HG03460 (cell line): ENCODE measurements around the gene C22orf39.

ENCODE experiments used
- ATAC-seq: cut with Tn5 transposase; IDR thresholded peaks from one replicate; pipeline ENCODE4 v1.9.1; 2021; ENCODE audit not compliant: unreplicated experiment

Gene C22orf39

DNA sequence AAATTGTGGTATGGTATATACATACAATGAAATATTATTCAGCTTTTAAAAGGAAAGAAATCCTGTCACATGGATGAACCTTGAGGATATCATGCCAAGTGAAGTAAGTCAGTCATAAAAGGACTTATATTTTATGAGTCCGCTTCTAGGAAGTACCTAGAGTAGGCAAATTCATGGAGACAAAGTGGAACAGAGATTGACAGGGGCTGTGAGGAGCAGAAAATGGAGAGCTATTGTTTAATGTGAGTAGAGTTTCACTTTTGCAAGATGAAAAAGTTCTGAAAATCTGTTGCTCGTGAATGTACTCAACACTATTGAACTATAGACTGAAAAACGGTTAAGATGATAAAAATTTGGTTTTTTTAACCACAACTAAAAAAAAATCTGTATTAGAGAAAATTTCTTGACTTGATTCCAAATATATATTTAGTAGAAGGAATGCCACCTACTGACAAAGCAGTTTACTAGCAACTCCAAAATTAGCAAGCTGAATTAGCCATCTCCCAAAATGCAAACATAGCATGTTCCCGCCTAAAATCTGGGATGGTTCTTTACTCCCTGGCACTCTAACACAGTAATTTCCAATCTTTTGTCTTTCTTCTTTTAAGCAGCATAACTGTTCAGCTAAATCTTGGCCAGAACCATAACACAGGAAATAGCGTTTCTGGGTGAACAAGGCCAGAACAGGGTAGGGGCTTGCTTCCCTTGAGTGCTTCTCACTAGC, 30.0 kb upstream of the C22orf39 start:
- ATAC-seq: no peak

DNA sequence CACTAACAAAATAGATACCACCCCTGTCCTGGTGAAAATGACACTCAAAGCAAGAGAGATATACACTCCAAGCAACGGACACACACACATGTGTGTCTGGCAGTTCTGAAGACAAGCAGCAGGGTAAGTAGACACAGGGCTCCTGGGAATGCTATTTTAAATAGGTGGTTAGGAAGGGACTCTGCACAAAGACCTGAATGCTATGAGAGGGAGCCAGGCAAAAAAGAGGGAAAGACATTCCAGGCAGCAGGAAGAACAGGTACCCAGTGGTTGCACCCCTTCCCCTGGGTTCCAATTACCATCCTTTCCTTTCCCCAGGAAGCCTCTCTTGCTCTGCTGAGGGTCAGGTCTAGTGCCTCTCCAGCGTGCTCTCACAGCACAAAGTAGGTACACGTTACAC, 28.5 kb upstream of the C22orf39 start:
- ATAC-seq: no peak

DNA sequence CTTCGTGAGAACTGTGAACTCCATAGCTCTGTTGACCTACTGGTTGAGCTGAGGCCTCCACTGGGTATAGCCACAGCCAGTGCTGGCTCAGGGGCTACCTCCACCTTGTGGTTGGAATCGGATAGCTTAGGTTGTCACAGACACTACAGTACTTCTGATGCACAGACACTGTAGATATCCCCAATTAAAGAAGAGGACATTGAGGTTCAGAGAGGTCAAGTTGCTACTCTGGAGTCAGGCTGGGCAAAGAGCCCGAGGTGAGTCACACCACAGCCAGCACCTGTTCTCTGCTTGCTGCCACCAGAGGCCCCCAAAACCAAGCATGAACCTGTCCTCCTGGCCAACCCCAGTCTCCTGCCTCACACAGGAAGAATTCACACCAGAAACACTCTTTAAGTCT, 26.1 kb upstream of the C22orf39 start:
- no peak for ATAC-seq

DNA sequence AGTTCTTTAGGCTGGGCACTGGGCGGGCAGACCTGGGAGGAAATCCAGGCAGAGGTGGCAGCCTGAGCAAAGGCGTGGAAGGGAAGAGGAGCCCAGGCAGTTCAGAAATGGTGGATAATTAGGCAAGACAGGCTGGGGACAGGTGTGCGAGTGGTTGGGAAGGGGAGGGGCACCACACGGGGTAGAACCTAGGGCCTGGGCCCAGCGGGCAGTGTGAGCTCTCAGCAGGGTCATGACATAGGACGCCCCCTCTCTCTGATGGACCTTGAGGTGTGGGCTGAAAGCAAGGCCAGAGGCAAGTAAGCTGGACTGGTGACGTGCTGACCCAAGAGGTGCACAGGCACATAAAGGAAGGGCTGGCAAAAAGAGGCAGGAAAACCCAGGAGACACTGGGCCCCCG, 24.7 kb upstream of the C22orf39 start:
- no peak for ATAC-seq

DNA sequence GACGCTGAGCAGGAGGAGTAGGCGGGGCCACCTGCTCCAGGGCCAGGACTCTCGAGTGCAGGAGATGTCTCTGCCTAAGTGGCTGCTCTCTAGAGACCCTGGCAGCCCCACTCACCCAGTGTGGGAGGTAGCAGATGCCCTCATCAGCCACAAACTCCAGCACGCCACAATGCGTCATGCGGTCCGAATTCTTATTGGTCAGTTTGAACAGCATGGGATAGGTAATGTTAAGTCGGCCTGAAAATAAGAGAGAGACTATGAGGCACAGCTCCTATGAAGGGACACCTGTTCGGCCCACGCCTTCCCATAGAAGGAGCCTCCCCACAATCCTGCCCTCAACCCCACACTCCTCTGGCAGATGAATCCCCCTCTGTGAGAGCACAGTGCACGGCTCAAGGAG, 24.1 kb upstream of the C22orf39 start:
- ATAC-seq: no peak

DNA sequence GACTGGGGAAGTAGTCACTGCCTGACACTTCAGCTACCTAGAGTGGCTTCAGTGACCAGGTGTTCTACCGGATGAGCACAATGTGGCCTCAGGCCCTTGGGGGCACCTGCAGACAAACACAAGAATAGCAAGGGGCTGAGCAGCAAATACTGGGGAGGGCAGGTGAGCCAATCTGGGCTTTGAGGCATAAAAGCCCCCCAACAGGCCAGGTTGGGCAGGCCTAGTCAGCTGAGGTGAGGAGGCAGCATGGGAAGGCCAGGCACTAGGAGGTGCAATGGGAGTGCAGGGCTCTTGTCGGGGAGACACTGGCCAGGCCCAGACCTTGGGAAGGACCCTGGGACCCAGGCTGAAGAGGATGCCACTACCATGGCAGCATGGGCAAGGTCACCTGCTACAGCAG, 22.5 kb upstream of the C22orf39 start:
- ATAC-seq: no peak

DNA sequence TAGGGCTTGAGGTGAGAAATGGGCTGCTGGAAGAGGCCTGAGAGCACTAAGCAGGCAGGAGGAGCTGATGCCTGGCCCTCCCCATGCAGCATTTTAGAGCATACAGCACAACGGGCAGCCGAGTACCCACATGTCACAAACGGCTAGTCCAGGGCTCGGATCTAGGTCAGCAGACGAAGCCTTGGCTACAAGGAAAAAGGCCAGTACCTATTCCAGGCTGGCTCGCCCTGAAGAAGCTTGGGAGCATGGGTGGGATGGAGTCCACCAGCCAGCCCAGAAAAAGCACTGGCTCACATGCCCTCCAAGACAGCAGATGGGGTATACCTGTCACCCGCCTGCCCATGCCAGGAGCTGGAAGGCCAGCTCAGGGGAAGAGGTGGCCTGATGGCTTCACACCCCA, 21.9 kb upstream of the C22orf39 start:
- ATAC-seq: no peak

DNA sequence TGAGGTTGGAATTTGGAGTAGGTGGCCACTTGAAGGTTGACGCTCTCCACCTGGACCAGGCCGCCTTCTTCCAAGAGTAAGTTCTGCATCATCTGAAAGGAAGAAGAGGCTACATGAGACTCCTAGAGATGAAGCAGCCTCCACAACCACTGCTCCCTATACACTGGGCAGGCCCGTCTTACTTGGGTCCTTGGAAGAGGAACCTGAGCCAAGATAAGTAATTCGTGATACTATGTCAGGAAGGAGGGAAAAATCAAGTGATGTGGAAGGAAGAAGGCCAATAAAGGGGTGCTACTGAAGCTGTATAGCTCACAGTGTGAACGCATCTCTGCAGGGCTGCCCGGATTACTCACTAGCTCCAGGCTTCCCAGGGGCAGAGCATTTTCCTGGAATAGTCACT, 20.4 kb upstream of the C22orf39 start:
- ATAC-seq: no peak

DNA sequence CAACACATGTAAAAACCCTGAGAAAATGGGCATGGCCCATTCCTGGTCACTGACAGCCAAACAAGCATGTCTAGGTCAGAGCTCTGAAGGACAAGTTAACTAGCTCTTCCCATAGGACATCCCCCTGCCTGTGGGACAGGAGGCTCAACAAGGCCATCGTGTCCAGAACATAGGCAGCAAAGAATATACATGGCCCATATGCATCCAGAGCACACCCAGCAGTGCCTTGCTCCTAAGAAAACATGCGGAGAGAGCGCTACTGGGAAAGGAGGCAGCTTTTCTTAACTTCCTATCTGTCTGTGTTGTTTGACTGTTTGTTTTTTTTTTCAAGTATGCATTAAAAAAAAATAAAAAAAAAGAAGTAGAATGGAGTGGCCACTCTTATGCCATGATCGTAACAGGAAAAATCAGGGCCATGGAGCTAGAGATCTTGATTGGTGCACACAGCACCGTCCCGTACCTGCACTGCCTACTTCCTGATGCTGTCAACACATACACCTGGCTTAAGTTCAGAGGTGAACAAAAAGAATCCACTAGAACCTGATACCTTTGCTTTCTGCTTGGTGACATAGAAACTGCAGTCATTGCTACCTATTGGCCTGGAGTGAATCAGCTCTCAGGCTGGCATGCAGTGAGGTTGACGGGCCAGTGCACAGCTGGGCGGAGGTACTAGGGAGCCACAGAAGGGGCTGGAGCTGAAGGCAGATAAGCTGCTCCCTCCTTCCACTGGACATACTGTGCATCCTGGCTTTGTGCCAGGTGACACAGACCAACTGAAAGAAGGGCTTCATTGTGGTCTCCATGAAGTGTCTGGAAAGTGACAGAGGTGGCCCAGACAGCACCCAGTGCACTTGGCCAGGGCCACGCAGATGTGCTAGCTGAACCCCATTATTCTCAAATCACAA, 19.6 kb upstream of the C22orf39 start:
- no peak for ATAC-seq

DNA sequence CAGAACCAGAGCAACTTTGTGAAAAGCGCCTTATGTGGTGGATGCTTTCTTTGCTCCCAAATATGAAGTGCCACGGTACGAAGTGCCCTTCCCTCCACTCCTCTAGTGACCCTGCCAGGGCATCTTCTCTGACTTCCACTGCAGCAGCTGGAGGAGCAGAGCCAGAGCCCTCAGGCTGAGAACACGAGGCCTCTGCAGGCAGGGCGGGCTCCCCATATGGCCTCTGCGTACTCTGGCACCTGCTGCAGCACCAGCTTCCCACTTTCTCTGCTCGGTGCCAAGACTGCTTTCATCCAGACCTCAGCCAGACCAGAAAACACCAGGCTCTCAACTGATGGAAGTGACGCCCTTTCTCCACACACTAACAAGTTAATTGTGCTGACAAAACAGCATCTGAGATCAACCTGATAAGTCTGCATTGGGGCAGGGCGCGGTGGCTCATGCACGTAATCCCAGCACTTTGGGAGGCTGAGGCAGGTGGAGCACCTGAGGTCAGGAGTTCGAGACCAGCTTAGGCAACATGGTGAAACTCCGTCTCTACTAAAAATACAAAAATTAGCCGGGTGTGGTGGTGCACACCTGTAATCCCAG, 18.7 kb upstream of the C22orf39 start:
- ATAC-seq: no peak

DNA sequence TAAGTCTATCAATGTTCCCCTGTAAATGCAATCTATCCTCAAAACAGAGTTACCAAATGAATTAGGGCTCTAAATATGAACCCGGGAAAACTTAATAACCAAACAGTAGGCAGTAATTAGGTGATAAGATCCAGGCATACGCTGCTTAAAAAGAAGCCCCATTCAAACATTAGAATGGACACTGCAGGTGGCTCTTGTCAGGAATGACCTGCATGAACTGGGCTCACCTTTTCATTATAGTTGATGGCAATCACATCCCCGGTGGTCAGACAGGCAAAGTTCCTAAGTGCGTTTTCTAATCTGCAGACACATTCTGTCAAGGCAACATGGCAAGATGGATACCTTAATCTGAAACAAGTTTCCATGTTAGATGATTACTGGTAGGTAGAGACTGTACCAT, 17.5 kb upstream of the C22orf39 start:
- ATAC-seq: no peak

DNA sequence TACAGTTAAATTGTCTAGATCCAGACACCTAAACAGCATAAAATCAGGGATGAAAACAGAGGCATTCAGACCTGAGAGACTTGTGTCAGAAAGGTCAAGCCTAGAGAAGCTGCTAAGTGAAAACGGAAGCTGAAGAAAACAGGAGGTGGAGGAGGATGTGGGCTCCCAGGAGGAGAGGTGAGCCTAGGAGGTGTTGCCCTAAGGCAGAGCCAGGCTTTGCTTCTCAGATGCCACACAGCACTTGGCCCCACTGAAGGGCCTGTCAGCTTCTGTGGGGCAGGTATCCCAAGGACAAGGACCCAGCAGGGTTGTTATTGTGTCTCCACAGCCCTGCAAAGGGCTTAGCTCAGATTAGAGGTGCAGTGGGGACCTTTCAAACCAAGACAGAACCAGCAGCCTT, 17.0 kb upstream of the C22orf39 start:
- no peak for ATAC-seq

DNA sequence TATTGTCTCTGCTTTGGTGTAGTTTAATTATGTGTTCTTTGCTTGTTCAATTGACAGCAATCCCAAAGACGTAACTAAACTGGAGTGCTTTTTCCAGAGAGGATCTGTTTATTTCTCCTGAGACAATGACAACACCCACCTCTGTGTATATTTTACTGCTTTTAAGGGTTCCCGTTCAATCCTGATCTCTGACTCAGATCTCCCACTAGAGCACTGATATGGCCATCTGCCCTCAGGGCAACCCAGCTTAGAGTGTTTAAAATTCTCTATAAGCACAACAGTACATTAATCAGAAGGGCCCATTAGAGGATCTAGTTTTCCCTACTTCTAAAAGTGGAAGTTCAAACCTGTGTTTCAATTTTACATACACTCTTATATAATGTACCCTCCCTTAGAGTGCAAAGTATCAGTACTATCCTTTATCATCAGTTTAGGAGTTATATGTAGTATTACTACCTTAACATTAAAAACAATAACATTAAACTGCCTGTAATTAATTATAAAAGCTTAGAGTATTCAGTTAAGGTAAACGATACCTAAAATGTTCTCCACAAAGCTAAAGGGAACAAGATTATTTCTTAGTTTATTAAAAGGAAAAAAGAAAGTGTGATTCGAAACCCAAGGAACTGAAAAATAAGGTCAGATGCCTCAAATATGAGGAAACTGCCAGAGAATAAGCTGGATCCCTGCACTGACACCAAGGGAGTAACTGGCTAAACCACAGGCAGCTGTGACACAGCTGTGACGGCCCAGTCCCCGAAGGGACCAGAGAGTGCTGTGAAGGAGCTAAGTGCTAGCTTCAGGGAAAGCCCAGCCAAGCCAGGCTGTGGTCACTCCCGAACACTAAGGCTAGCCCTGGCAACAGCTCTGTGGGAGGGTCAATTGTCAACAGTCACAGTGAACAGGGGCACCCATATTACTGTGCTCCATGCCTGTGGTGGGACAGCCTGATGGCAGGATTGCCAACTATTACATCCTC, 16.3 kb upstream of the C22orf39 start:
- no peak for ATAC-seq

DNA sequence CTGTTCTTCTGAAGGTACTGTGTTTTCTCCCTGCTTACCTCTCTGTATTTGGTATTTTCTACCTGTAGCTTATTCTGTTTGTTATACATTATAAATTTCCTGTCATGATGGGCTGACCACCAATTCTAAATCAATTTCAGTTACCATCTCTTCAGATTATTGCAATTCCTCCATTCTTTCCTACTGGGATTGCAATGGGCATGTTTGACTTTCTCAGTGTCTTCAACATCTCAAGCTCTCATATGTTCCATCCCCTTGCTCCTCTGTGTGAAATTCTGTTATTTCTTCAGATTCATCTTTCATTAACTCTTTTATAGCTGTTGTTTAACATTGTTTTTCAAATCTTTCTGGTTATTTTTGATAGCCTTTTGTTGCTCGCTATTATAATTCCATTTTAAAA, 15.5 kb upstream of the C22orf39 start:
- no peak for ATAC-seq

DNA sequence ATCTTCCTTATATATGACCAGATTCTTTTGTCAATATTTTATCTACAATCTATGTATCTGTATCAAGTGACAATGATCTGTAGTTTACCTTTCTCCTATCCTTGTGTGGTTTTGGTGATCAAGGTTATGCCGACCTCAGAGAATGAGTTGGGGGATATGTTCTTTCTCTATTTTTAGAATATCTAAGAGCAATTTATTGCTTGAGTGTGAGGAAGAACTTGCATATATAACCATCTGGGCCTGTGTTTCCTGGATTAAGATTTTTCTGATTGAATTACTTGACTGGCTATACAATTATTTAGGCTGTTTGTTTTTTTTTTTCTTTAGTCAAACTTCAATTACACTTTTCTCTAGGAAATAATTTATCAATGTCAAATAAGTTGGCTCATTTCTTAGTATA, 14.0 kb upstream of the C22orf39 start:
- ATAC-seq: no peak

DNA sequence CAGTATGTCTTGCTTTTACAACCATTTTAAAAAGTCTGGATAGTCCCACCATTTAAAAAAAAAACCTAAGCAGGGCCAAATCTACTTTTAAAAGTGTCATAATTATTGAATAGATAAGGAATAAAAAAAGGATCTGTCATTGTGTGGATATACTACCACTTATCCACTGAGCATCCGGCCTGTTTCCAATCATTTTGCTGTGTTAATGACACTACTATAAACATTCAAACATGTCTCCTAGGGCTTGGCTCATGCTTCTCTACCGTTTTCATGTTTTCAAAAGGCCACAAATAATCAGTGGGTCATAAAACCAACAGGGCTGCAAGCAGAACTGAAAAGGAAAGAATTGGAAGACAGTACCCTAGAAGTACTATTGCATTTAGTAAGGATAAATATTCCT, 12.5 kb upstream of the C22orf39 start:
- no peak for ATAC-seq

DNA sequence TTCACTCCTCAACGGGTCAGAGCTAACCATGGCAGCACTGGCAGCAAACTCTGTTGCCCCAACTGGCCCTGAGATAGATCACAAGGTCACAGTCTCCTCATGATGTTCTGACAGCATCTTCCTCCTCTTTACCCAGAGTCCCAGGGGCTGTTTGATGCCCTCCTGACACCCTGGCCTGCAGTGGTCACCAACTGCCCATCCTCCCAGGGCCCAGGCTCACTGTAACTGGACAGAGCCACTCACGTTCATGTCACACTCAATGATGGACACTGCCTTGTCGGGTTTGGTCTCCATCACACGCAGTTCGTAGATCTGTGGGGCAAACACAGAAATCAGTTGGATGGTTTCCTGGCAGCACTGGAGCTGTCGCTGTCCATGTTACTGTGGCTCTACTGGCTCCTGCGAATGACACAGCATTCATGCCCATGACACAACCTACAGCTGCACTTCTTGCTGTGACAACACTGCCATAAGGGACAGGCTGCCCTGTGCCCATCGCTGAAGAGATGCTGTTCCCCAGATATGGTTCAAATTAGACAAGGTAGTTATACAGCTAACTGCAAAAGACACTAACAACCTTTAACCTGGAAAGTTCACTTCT, 10.4 kb upstream of the C22orf39 start:
- no peak for ATAC-seq

DNA sequence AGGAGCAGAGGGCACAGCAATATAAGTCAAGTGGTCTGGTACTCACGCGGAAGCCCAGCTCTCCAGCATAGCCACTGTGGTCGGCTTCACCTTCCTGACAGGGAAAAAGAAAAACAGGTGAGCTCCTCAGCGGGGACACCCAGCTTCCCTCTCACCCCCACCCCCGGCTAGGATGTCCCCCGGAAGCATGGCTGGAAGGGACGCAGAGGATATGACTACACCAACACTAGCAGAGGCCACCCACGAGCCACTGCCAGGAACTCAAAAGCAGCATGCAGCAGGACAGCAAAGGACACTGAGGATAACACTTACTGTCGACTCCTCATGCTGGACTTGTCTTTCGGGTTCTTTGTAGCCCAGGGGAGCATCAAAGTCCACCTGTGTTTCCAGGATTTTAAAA, 9.0 kb upstream of the C22orf39 start:
- no peak for ATAC-seq

DNA sequence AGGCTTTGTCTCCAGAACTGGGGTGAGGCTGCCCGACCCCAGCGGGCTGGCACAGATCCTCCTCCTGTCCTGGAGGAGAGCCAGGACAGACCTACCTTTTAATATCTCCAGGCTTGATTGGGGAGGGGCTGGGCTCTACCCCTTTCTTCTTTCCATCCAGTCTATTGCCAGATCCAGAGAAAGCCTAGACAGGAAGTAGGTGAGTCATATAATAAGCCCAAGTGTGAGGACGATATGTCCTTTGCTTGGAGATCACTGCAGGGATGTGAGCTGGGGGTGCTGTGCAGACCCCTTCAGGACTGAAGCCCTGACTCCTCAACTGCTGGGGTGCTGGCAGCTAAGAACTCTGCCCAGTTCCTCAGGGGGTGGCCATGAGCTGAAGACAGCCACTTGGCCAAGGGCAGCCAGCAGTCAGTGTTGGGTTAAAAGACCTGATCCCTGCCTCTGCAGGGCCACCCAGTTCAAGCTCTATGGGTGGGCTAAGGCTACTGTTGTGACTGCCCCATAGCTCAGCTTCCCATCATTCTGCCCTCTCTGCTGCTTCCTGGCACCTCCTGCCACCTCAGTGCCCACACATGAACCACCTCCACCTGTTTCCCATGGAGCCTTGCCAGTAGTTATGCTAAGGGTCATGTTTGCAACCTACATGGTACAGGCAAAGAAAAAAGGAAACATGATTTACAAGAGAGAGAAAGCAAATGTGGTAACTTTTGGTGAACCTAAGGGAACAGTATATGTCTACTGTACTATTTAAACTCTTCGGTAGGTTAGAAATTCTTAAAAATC, 8.3 kb upstream of the C22orf39 start:
- no peak for ATAC-seq

DNA sequence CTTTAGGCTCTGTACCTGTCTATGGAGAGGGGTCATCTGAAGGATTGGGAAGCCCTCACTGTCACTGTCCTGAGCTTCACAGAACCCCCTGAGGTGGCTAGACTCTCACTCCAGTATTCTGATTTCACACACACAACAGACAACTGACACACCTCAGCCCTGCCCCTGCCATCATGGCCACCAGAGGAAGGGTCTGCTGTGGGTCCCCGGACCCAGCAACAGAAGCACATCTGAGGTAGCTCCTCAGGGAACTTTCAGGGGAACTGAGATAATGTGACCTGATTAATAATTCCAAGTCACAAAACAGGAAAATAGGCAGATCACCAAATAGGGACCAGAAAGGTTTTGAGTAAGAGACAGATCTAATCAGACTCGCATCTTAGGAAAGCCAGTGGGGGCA, 7.5 kb upstream of the C22orf39 start:
- ATAC-seq: no peak
